LoVo (cell line): ENCODE results near the gene LARGE1.

Experiments
- DNase-seq: peaks from one replicate; pipeline ENCODE4 v3.0.0-alpha.2; 2016; ENCODE audit warnings: low spot score

LARGE1 gene

GRCh38 chr22:33314316-33314715 is 606.0 kb downstream of the LARGE1 start:
- DNase-seq, result no peak

- DNase-seq, result no peak
Observed at GRCh38 chr22:33303099-33303498, 617.2 kb downstream of the LARGE1 start.

GRCh38 chr22:33302549-33302948 is 617.7 kb downstream of the LARGE1 start:
- DNase-seq, result no peak

- DNase-seq, result peak; percentile 66
Observed at GRCh38 chr22:33302049-33302545, 618.2 kb downstream of the LARGE1 start.

GRCh38 chr22:33300165-33300564 is 620.1 kb downstream of the LARGE1 start:
- DNase-seq, result no peak

GRCh38 chr22:33299245-33299956 is 620.9 kb downstream of the LARGE1 start:
- no peak for DNase-seq

- no peak for DNase-seq
Observed at GRCh38 chr22:33296941-33297340, 623.3 kb downstream of the LARGE1 start.

GRCh38 chr22:33288078-33288477 is 632.2 kb downstream of the LARGE1 start:
- DNase-seq, result no peak

GRCh38 chr22:33275073-33275443 is 645.2 kb downstream of the LARGE1 start:
- no peak for DNase-seq

GRCh38 chr22:33274214-33275072 is 645.8 kb downstream of the LARGE1 start:
- DNase-seq, result peak; percentile 4

- no peak for DNase-seq
Observed at GRCh38 chr22:33272871-33273270, 647.4 kb downstream of the LARGE1 start.

- DNase-seq, result no peak
Observed at GRCh38 chr22:33272180-33272579, 648.1 kb downstream of the LARGE1 start.

GRCh38 chr22:33271390-33272161 is 648.7 kb downstream of the LARGE1 start:
- DNase-seq, result no peak

GRCh38 chr22:33270596-33270995 is 649.7 kb downstream of the LARGE1 start:
- DNase-seq, result no peak

- DNase-seq, result no peak
Observed at GRCh38 chr22:33261699-33262098, 658.6 kb downstream of the LARGE1 start.

- DNase-seq, result no peak
Observed at GRCh38 chr22:33260498-33260897, 659.8 kb downstream of the LARGE1 start.

GRCh38 chr22:33255791-33256190 is 664.5 kb downstream of the LARGE1 start:
- DNase-seq, result no peak

GRCh38 chr22:33248948-33249347 is 671.3 kb downstream of the LARGE1 start:
- no peak for DNase-seq

GRCh38 chr22:33247758-33248157 is 672.5 kb downstream of the LARGE1 start:
- no peak for DNase-seq

GRCh38 chr22:33242078-33242477 is 678.2 kb downstream of the LARGE1 start:
- DNase-seq, result no peak

- DNase-seq, result no peak
Observed at GRCh38 chr22:33240888-33241475, 679.3 kb downstream of the LARGE1 start.

GRCh38 chr22:33232071-33232470 is 688.2 kb downstream of the LARGE1 start:
- no peak for DNase-seq
